IMR-90 (cell line): ENCODE results near the gene LMO1. TPM values are rescaled to one million over a fixed set of nuclear protein-coding genes. Genes with fewer than 3 reads are reported as not detected.

Source experiments
- ATAC-seq: fragments of 200-7000 bp; cut with Tn5 transposase; 2 replicates; pipeline ENCODE4 v1.9.1; 2020; ENCODE audit warnings: low read depth, mild to moderate bottlenecking, moderate library complexity
- BruUV-seq: library from RNA; stranded (reverse); fragments of 400-500 nt; replicated peaks from 2 replicates; lab custom pipeline; 2021; lab: Mats Ljungman, UMichigan
- CTCF ChIA-PET: fragments of 300-600 bp; formaldehyde crosslinking; extraction: SDS; loops from one replicate; lab custom pipeline; 2021; ENCODE audit warnings: antibody characterized with exemption; lab: Yijun Ruan, JAX
- POLR2A ChIA-PET: fragments of 300-600 bp; sonication (Branson Sonifier 250); formaldehyde crosslinking; loops from one replicate; lab custom pipeline; 2022; ENCODE audit warnings: antibody characterized with exemption; ENCODE audit not compliant: unreplicated experiment; lab: Charles Lee
- DNase-seq: peaks from one replicate; pipeline ENCODE4 v3.0.0; 2013
- H2AFZ ChIP-seq: replicated peaks from 2 replicates; pipeline ENCODE3; 2013; ENCODE audit warnings: low read length, mild to moderate bottlenecking; ENCODE audit not compliant: poor library complexity
- H2AK5ac ChIP-seq: 2 replicates; pipeline ENCODE4 v1.6.1; 2013; ENCODE audit warnings: low read depth, low read length, inconsistent platforms
- H2AK9ac ChIP-seq: replicated peaks from 2 replicates; pipeline ENCODE3; 2013; ENCODE audit warnings: mild to moderate bottlenecking, low read depth, low read length, moderate library complexity; ENCODE audit not compliant: poor library complexity
- H2BK120ac ChIP-seq: 2 replicates; pipeline ENCODE4 v1.6.1; 2013; ENCODE audit warnings: low read depth, low read length, inconsistent platforms
- H2BK15ac ChIP-seq: 3 replicates; pipeline ENCODE4 v1.6.1; 2013; ENCODE audit warnings: low read depth, low read length, inconsistent platforms
- H2BK20ac ChIP-seq: 2 replicates; pipeline ENCODE4 v1.6.1; 2013; ENCODE audit warnings: low read depth, mild to moderate bottlenecking, inconsistent platforms, low read length, moderate library complexity
- H2BK5ac ChIP-seq: 2 replicates; pipeline ENCODE4 v1.6.1; 2013; ENCODE audit warnings: mild to moderate bottlenecking, low read depth, low read length, inconsistent platforms; ENCODE audit not compliant: poor library complexity, severe bottlenecking
- H3K14ac ChIP-seq: replicated peaks from 2 replicates; pipeline ENCODE4 v1.6.1; 2013; ENCODE audit warnings: low read depth, low read length, inconsistent platforms
- H3K18ac ChIP-seq: 2 replicates; pipeline ENCODE4 v1.6.1; 2013; ENCODE audit warnings: low read depth, low read length, control low read depth
- H3K23ac ChIP-seq: 2 replicates; pipeline ENCODE4 v1.6.1; 2013; ENCODE audit warnings: low read depth, low read length, inconsistent platforms
- H3K27ac ChIP-seq: 2 replicates; pipeline ENCODE4 v1.5.1; 2013; ENCODE audit warnings: mild to moderate bottlenecking, control low read depth, low read length; ENCODE audit not compliant: insufficient read depth
- H3K27me3 ChIP-seq: 2 replicates; pipeline ENCODE4 v1.6.1; 2013; ENCODE audit warnings: low read length; ENCODE audit not compliant: control insufficient read depth, insufficient read depth
- H3K36me3 ChIP-seq: 2 replicates; pipeline ENCODE4 v1.6.1; 2013; ENCODE audit warnings: low read length, mixed read lengths; ENCODE audit not compliant: control insufficient read depth, insufficient read depth
- H3K4ac ChIP-seq: 2 replicates; pipeline ENCODE4 v1.6.1; 2013; ENCODE audit warnings: low read depth, low read length, inconsistent platforms
- H3K4me1 ChIP-seq: 2 replicates; pipeline ENCODE4 v1.6.1; 2013; ENCODE audit warnings: low read length, mixed read lengths; ENCODE audit not compliant: control insufficient read depth, insufficient read depth
- H3K4me2 ChIP-seq: 2 replicates; pipeline ENCODE4 v1.6.1; 2013; ENCODE audit warnings: low read depth, mild to moderate bottlenecking, control low read depth, low read length, moderate library complexity
- H3K4me3 ChIP-seq: 2 replicates; pipeline ENCODE4 v1.5.1; 2013; ENCODE audit warnings: low read depth, mild to moderate bottlenecking, control low read depth, low read length, moderate library complexity; ENCODE audit not compliant: insufficient read depth
- H3K56ac ChIP-seq: 2 replicates; pipeline ENCODE4 v1.6.1; 2013; ENCODE audit warnings: low read length, inconsistent platforms; ENCODE audit not compliant: insufficient read depth; ENCODE audit errors: extremely low read depth
- H3K79me1 ChIP-seq, 2 experiments: 2 replicates each; pipeline ENCODE4 v1.6.1; 2013; ENCODE audit warnings: low read length in 2 of 2, inconsistent platforms in 1 of 2, low read depth in 1 of 2
- H3K9ac ChIP-seq: 2 replicates; pipeline ENCODE4 v1.6.1; 2013; ENCODE audit warnings: low read depth, low read length, control low read depth
- H3K9me1 ChIP-seq: 2 replicates; pipeline ENCODE4 v1.6.1; 2013; ENCODE audit warnings: low read length, inconsistent platforms; ENCODE audit not compliant: insufficient read depth
- H3K9me3 ChIP-seq: 2 replicates; pipeline ENCODE4 v1.6.1; 2013; ENCODE audit warnings: low read length; ENCODE audit not compliant: control insufficient read depth, insufficient read depth
- H4K20me1 ChIP-seq: 2 replicates; pipeline ENCODE4 v1.6.1; 2013; ENCODE audit warnings: low read length, inconsistent platforms; ENCODE audit not compliant: insufficient read depth
- H4K5ac ChIP-seq: 2 replicates; pipeline ENCODE4 v1.6.1; 2013; ENCODE audit warnings: mild to moderate bottlenecking, low read depth, low read length, control low read depth
- H4K8ac ChIP-seq, 2 experiments: 2 replicates each; pipeline ENCODE4 v1.6.1; 2013; ENCODE audit warnings: low read depth in 2 of 2, low read length in 2 of 2, control low read depth in 1 of 2, inconsistent platforms in 1 of 2
- H4K91ac ChIP-seq: 2 replicates; pipeline ENCODE4 v1.6.1; 2013; ENCODE audit warnings: low read depth, low read length, inconsistent platforms; ENCODE audit not compliant: insufficient read depth
- BHLHE40 ChIP-seq: fragments of 150-350 bp; IDR thresholded peaks from 2 replicates; pipeline ENCODE4 v1.6.1; 2016; ENCODE audit warnings: mild to moderate bottlenecking, low read depth, low read length
- CEBPB ChIP-seq: IDR thresholded peaks from 2 replicates; pipeline ENCODE4 v1.6.1; 2012; ENCODE audit warnings: low read depth, low read length, improper control_type of control experiment
- CHD1 ChIP-seq: IDR thresholded peaks from 2 replicates; pipeline ENCODE4 v1.6.1; 2012; ENCODE audit warnings: low read depth, low read length, improper control_type of control experiment
- CTCF ChIP-seq: conservative IDR thresholded peaks from 2 replicates; pipeline ENCODE4 v1.5.1; 2012; ENCODE audit warnings: mild to moderate bottlenecking, low read depth, low read length, improper control_type of control experiment
- ELK1 ChIP-seq: fragments of 150-350 bp; IDR thresholded peaks from 2 replicates; pipeline ENCODE4 v1.6.1; 2016; ENCODE audit warnings: low read depth, mild to moderate bottlenecking, low read length, moderate library complexity, borderline replicate concordance
- FOS ChIP-seq: fragments of 150-350 bp; IDR thresholded peaks from 2 replicates; pipeline ENCODE4 v1.6.1; 2016; ENCODE audit warnings: low read depth, low read length
- MAFK ChIP-seq: IDR thresholded peaks from 2 replicates; pipeline ENCODE4 v1.6.1; 2012; ENCODE audit warnings: low read depth, low read length, improper control_type of control experiment
- MAZ ChIP-seq: IDR thresholded peaks from 2 replicates; pipeline ENCODE4 v1.6.1; 2012; ENCODE audit warnings: low read depth, mild to moderate bottlenecking, low read length, improper control_type of control experiment, moderate library complexity, borderline replicate concordance
- MXI1 ChIP-seq: IDR thresholded peaks from 2 replicates; pipeline ENCODE4 v1.6.1; 2012; ENCODE audit warnings: low read depth, mild to moderate bottlenecking, low read length, moderate library complexity, borderline replicate concordance
- NFE2L2 ChIP-seq: fragments of 150-350 bp; IDR thresholded peaks from 2 replicates; pipeline ENCODE4 v1.6.1; 2016; ENCODE audit warnings: low read depth, mild to moderate bottlenecking, low read length
- POLR2A ChIP-seq: IDR thresholded peaks from 2 replicates; pipeline ENCODE4 v1.6.1; 2012; ENCODE audit warnings: mild to moderate bottlenecking, low read depth, low read length
- RAD21 ChIP-seq: IDR thresholded peaks from 2 replicates; pipeline ENCODE4 v1.6.1; 2012; ENCODE audit warnings: low read length, improper control_type of control experiment
- RCOR1 ChIP-seq: IDR thresholded peaks from 2 replicates; pipeline ENCODE4 v1.6.1; 2012; ENCODE audit warnings: mild to moderate bottlenecking, low read length, improper control_type of control experiment; ENCODE audit not compliant: insufficient replicate concordance
- RFX5 ChIP-seq: IDR thresholded peaks from 2 replicates; pipeline ENCODE4 v1.8.0; 2012; ENCODE audit warnings: low read depth, mild to moderate bottlenecking, low read length, moderate library complexity
- SMC3 ChIP-seq: fragments of 150-350 bp; IDR thresholded peaks from 2 replicates; pipeline ENCODE4 v1.6.1; 2016; ENCODE audit warnings: low read depth, mild to moderate bottlenecking, antibody characterized with exemption, low read length, moderate library complexity
- USF2 ChIP-seq: fragments of 150-350 bp; IDR thresholded peaks from 2 replicates; pipeline ENCODE4 v1.6.1; 2017; ENCODE audit warnings: mild to moderate bottlenecking, antibody characterized with exemption, low read length, low read depth
- WGBS, 2 experiments: methylation state at CpG; one replicate each; pipeline versions ENCODE4 v1.1.5 to v1.1.7; 2013; ENCODE audit warnings: missing lambda C conversion rate in 2 of 2; ENCODE audit not compliant: insufficient read length in 1 of 2; ENCODE audit errors: extremely low coverage in 2 of 2; 5-methylcytosine and 5-hydroxymethylcytosine counted together
- dilution Hi-C: fragments of 300-500 bp; cut with HindIII; formaldehyde crosslinking; loops from one replicate; pipeline ENCODE4 v1.14.3; 2018; ENCODE audit warnings: low sequenced_read_pairs; ENCODE audit not compliant: unreplicated experiment
- in situ Hi-C: fragments of 300-500 bp; cut with MboI; formaldehyde crosslinking; loops from 3 replicates; pipeline ENCODE4 v1.14.3; 2019; ENCODE audit warnings: low sequenced_read_pairs, inconsistent platforms, mixed read lengths
- intact Hi-C: fragments of 100-400 bp; cut with micrococcal nuclease; formaldehyde crosslinking; loops from 2 replicates; pipeline ENCODE4 v1.10.0; 2022
- polyA plus RNA-seq, 3 experiments: library from polyadenylated mRNA; depleted of rRNA; stranded (reverse); fragments of >200 nt; gene quantifications; 2 replicates each; pipeline ENCODE4 v1.2.3, GENCODE V29; 2012; ENCODE audit warnings: low replicate concordance in 1 of 3
- total RNA-seq: library from RNA; depleted of rRNA; stranded (reverse); fragments of >200 nt; gene quantifications from 2 replicates; pipeline ENCODE4 v1.2.3, GENCODE V29; 2012

LMO1 gene
- total and polyA plus RNA-seq, 2 of the 4 experiments (the other 2 are of a cell fraction) = not detected

GRCh38 chr11:8222820-8223512, 40.7 kb downstream of the LMO1 start:
- H2AFZ ChIP-seq = no peak overlapping the region
- peaks cover 18% of the 10 kb centered on the region for H3K27me3 ChIP-seq
- ATAC-seq (no peak), DNase-seq (no peak)
- H4K91ac ChIP-seq = no peak overlapping the region
- H3K56ac ChIP-seq = no peak overlapping the region
- no peaks in the 10 kb centered on the region for H3K9me3 ChIP-seq
- CTCF ChIA-PET = no interaction called here
- H3K14ac ChIP-seq = no peak overlapping the region
- no peaks in the 10 kb centered on the region for H4K20me1 ChIP-seq
- dilution Hi-C loops (no loop called here), intact Hi-C loops (loop anchor here (10.0 kb wide), 2 partner anchors 462 to 592 kb away; partner anchors contain the start of genes RPL27A and TRIM66), in situ Hi-C loops (no loop called here)
- no peak overlapping the region for H3K23ac ChIP-seq
- H3K4me3 ChIP-seq = no peak overlapping the region
- no peaks in the 10 kb centered on the region for H3K36me3 ChIP-seq
- POLR2A ChIA-PET = no interaction called here
- no peak overlapping the region for H3K27ac ChIP-seq
- no peaks in the 10 kb centered on the region for H3K79me1 ChIP-seq
- no peak overlapping the region for H4K8ac ChIP-seq
- H4K5ac ChIP-seq = no peak overlapping the region
- no peaks in the 10 kb centered on the region for H3K4me1 ChIP-seq
- no peak overlapping the region for H3K18ac ChIP-seq
- no peak overlapping the region for H3K4ac ChIP-seq
- no peak overlapping the region for H2BK20ac ChIP-seq
- no peak overlapping the region for H2BK15ac ChIP-seq
- BruUV-seq = no TSS peak
- no peak overlapping the region for H3K4me2 ChIP-seq
- no peak overlapping the region for H2BK5ac ChIP-seq
- no peak overlapping the region for H2BK120ac ChIP-seq
- no peak overlapping the region for H2AK5ac ChIP-seq
- no peak for TF ChIP-seq ELK1
- TF ChIP-seq BHLHE40 = no peak
- no peak for TF ChIP-seq FOS
- no peak for TF ChIP-seq RAD21
- no peak for TF ChIP-seq MAFK
- TF ChIP-seq USF2 = no peak
- TF ChIP-seq POLR2A = no peak
- no peak for TF ChIP-seq MAZ
- no peak for TF ChIP-seq CEBPB
- TF ChIP-seq MXI1 = no peak
- no peak for TF ChIP-seq RFX5
- TF ChIP-seq CHD1 = no peak
- no peak for TF ChIP-seq RCOR1
- no peak for TF ChIP-seq NFE2L2
- TF ChIP-seq CTCF = no peak
- no peak for TF ChIP-seq SMC3
- WGBS, 2 experiments = 80% methylated on average over 1 of the region's 6 CpGs; no CpG with 5 or more reads in 1 of the 2 experiments
- H3K9ac ChIP-seq = no peak overlapping the region
- no peak overlapping the region for H2AK9ac ChIP-seq
- H3K9me1 ChIP-seq = no peaks in the 10 kb centered on the region
